Tibial artery (tissue), 4 donors: ENCODE data around the gene SESN3.

ENCODE experiments used
- DNase-seq, 2 donors: peaks; one replicate each; pipeline ENCODE4 v3.0.0-alpha.2; 2019
- H3K27ac ChIP-seq, 2 donors: fragments of 200-600 bp; sonication (generic) in 1 of 2; 1 replicate in 1 of 2; 2 replicates in 1 of 2; pipeline ENCODE4 v1.5.1; 2018 to 2019; ENCODE audit warnings: mild to moderate bottlenecking in 1 of 2
- H3K27me3 ChIP-seq, 2 donors: fragments of 200-600 bp; sonication (generic) in 1 of 2; one replicate each; pipeline versions ENCODE4 v1.5.1 to v1.6.0; 2016 to 2019
- H3K36me3 ChIP-seq, 3 donors: fragments of 200-600 bp; sonication (generic) in 2 of 3; one replicate each; pipeline ENCODE4 v1.5.1; 2016 to 2019; ENCODE audit warnings: mild to moderate bottlenecking in 2 of 3
- H3K4me1 ChIP-seq, 4 donors: fragments of 200-600 bp; sonication (generic) in 2 of 4; 1 replicate in 3 of 4; 2 replicates in 1 of 4; pipeline ENCODE4 v1.5.1; 2016 to 2019
- H3K4me3 ChIP-seq, 2 donors: fragments of 200-600 bp; sonication (generic) in 1 of 2; 1 replicate in 1 of 2; 2 replicates in 1 of 2; pipeline ENCODE4 v1.5.1; 2018 to 2019; ENCODE audit warnings: mild to moderate bottlenecking in 2 of 2
- H3K9me3 ChIP-seq, 3 donors: fragments of 200-600 bp; sonication (generic) in 1 of 3; one replicate each; pipeline ENCODE4 v1.5.1; 2016 to 2019
- intact Hi-C: fragments of 100-400 bp; cut with DNase I; formaldehyde crosslinking; loops from one replicate; pipeline ENCODE4 v1.15.0; 2023; ENCODE audit warnings: low total_unique reads
- TF ChIP-seq, protein P1 (sequence below), 2 experiments: fragments of 200-600 bp in 1 of 2; fragments of 450-650 bp in 1 of 2; IDR thresholded peaks; one replicate each; pipeline ENCODE4 v1.5.1; 2017 to 2019; ENCODE audit warnings: antibody characterized with exemption in 2 of 2, mild to moderate bottlenecking in 1 of 2, moderate library complexity in 1 of 2

SESN3 gene

DNA sequence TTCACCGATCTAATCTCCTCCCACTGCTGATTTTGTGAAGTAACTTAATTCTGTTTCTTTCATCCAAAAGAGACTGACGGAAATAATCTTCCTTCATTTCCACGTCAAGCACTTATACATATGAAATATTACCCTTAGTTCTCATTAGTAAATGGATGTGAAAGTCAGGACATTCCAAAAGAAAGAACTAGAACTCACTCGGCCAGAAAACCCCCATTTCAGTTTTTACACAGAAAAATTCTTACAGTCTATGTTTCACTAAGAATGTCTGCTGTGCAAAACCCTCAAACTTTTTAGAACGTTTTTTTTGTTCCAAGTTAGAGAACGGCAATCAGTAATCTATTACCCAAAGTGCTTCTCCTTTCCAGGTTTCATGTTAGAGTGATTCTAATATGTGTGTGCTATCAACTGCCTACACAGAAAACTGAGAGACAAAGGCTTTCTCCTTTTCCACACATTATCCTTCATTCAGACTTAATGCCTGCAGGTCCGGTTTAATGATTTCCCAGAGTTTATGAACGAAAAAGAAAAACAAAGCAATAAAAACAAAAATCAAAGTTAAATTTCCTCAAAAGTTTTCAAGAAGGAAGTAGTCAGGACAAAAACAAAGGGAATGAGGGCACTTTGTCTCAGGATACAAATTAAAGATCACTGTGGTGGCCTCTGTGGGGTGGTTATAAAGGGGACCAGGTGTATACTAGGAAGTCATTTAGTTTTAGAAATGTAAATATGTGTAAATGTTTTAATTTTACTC lies 11.3 kb upstream of the SESN3 start:
- TF ChIP-seq, protein P1, sequence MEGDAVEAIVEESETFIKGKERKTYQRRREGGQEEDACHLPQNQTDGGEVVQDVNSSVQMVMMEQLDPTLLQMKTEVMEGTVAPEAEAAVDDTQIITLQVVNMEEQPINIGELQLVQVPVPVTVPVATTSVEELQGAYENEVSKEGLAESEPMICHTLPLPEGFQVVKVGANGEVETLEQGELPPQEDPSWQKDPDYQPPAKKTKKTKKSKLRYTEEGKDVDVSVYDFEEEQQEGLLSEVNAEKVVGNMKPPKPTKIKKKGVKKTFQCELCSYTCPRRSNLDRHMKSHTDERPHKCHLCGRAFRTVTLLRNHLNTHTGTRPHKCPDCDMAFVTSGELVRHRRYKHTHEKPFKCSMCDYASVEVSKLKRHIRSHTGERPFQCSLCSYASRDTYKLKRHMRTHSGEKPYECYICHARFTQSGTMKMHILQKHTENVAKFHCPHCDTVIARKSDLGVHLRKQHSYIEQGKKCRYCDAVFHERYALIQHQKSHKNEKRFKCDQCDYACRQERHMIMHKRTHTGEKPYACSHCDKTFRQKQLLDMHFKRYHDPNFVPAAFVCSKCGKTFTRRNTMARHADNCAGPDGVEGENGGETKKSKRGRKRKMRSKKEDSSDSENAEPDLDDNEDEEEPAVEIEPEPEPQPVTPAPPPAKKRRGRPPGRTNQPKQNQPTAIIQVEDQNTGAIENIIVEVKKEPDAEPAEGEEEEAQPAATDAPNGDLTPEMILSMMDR (IDR thresholded peaks at IDR 0.05), result no peak
- intact Hi-C loops, result no loop called here
- no peak for DNase-seq
- Histone ChIP-seq H3K4me1 (no peaks in the 10 kb centered on the region), H3K9me3 (no peaks in the 10 kb centered on the region), H3K27ac (no peak overlapping the region), H3K4me3 (no peak overlapping the region), H3K27me3 (no peaks in the 10 kb centered on the region), H3K36me3 (no peaks in the 10 kb centered on the region)

DNA sequence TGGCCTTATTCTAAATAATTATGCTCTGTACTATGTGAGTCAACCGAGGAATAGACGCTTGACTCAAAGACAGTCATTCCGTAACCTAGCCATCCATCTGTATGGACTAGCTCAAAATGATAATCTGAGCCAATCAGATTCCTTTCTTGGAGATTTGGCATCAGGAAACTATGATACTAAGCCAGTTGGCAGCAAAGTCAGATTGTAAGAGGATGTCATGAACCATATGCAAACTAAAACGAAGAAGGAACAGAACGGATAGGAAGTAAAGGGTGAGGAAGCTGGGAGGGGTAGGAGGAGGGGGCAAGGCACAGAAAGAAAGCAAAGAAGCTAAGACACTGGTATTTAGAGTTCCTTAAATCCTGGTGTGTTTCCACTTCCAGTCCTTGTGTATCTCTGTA lies 10.7 kb upstream of the SESN3 start:
- no peaks in the 10 kb centered on the region for H3K9me3 ChIP-seq
- H3K36me3 ChIP-seq, result no peaks in the 10 kb centered on the region
- intact Hi-C loops, result no loop called here
- no peaks in the 10 kb centered on the region for H3K4me1 ChIP-seq
- no peak overlapping the region for H3K4me3 ChIP-seq
- no peak overlapping the region for H3K27ac ChIP-seq
- H3K27me3 ChIP-seq, result no peaks in the 10 kb centered on the region
- TF ChIP-seq, protein P1 (IDR thresholded peaks at IDR 0.05), result no peak
- no peak for DNase-seq

DNA sequence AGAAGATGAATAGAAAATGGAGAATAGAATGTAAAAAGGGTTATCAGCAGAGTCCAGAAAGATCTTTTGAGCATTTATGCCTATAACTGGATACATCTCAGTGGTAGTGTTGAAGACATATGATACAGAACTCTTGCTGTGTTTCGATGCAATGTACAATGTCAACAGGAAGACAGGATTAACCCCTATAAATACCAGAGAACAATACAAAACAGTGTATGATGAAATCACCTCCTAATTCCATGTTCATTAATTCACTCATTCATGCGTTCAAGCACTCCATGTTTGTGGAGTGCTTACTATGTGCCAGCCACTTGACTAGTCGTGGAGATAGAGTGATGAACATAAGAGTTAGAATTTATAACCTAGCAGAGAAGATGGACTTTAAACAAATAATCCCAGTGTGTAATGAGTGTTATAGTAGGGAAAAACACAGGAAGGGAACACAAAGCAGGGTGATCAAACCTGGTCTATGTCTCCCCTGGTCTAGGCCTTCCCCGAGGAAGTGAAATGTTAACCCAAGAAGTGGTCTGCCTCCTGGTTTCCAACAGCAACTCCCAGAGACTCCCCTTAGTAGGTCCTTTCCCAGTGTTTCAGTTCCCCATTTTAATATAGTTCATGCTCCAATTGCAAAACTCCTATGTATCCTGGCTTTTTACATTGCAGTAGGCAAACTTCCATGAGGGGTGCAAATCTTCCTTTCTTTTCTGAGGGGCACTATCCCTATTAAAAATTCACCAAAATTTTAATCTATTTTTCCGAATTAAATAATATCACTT lies 9.1 kb upstream of the SESN3 start:
- no peak for DNase-seq
- Histone ChIP-seq H3K27me3 (no peaks in the 10 kb centered on the region), H3K9me3 (no peaks in the 10 kb centered on the region), H3K36me3 (no peaks in the 10 kb centered on the region), H3K27ac (no peak overlapping the region), H3K4me3 (no peak overlapping the region), H3K4me1 (no peaks in the 10 kb centered on the region)
- intact Hi-C loops, result loop anchor here (10.0 kb wide), 1 partner anchor 525 kb away; no protein-coding TSS in a partner anchor
- TF ChIP-seq, protein P1 (IDR thresholded peaks at IDR 0.05), result no peak

DNA sequence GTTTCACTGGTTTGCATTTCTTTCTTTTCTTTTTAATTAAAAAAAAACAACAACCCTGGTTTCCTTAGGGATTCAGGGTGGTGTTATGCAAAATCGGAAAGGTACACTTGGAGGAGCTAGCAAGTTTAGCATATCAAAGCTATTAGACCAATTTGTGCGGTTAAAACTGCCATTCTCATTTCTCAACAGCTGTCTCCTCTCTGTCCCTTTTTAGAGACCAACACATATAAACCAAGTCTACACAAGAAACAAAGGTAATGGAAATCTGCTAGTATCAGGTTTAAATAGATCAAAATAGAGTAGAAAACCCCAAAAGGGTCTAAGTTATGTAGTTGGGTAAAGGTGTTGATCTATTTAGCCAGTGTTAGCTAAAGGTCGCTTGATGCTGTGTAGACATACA lies 1.7 kb upstream of the SESN3 start:
- H3K27me3 ChIP-seq, result no peaks in the 10 kb centered on the region
- H3K9me3 ChIP-seq, result no peaks in the 10 kb centered on the region
- TF ChIP-seq, protein P1 (IDR thresholded peaks at IDR 0.05), result no peak
- peaks cover 0 to 29% (median 17%) of the 10 kb centered on the region in 4 donors for H3K4me1 ChIP-seq
- H3K4me3 ChIP-seq, result peak overlapping the region; percentile 56 to 63
- H3K36me3 ChIP-seq, result no peaks in the 10 kb centered on the region
- peak overlapping the region; percentile 93 to 94 for H3K27ac ChIP-seq
- intact Hi-C loops, result loop anchor here (5.0 to 10.0 kb wide), 2 partner anchors 475 to 532 kb away; no protein-coding TSS in a partner anchor
- no peak for DNase-seq

DNA sequence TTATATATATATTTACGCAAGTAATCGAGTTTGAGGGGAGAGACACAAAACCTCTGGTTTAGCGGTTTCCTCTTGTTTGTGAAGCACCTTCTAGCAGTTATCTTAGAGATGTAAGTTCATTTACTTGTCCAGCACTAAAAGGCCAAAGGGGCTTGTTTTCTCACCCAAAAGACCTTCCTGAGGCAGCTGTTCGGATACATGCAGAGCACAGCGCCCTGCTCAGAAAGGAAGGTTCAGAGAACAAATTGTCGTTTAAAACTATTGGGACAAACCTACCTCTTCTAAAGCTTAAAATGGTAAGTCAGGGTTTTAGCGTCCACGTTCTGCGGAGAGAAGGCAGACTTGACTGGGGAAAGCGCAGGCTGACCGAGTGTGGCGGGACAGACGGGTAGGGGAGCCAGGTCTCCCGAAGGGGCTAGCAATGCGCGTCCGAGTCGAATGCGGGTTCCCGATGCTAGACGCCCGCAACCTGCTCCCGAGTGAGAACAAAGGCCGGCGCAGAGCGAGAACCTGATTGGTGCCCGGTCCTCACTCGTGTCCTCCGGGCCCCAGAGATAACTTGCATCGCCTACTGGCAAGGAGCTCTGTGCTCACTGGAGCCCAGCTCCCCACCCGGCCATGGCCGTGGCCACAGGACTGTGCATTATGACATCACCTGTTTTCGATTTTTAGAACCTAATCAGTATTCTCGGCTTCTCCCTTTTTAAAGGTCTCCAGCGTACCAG lies 1.0 kb upstream of the SESN3 start:
- no peaks in the 10 kb centered on the region for H3K36me3 ChIP-seq
- no peaks in the 10 kb centered on the region for H3K9me3 ChIP-seq
- H3K27me3 ChIP-seq, result no peaks in the 10 kb centered on the region
- TF ChIP-seq, protein P1 (IDR thresholded peaks at IDR 0.05), result peak in 1 of 2 experiments; percentile 7
- H3K4me1 ChIP-seq, result peaks cover 0 to 36% (median 19%) of the 10 kb centered on the region in 4 donors
- peak overlapping the region; percentile 56 to 63 for H3K4me3 ChIP-seq
- H3K27ac ChIP-seq, result peak overlapping the region; percentile 93 to 94
- intact Hi-C loops, result loop anchor here (5.0 to 10.0 kb wide), 2 partner anchors 475 to 533 kb away; no protein-coding TSS in a partner anchor
- peak; percentile 72 to 86 for DNase-seq
